T follicular helper cell (primary cell): ENCODE results near the gene CAPNS2.
"Not testable (repeated sequence)": the region's sequence is repeated elsewhere in the genome, so short reads cannot be mapped to it uniquely, and the experiment has no call there.

Experiments
- DNase-seq: peaks from one replicate; pipeline ENCODE4 v3.0.0-alpha.2; 2020; ENCODE audit warnings: low read depth

Gene CAPNS2

DNA sequence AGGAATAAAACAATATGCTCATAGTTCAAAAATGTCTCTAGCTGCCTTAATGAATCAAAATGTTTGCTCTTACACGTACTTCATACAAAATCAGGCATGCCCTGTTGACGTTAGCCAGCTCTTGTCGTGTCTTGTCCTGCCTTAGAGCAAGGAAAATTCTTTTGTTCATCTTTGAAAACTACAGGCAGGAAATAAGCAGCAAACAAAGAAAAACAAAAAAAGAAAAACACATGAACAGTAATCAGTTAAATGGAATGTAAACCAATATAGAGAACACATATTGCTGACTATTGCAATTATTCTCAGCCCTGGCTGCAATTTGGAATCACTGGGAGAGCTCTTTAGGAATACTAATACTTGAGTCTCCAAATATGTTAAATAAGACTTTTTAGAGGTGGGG lies 1.7 kb downstream of the CAPNS2 start:
- no peak for DNase-seq

DNA sequence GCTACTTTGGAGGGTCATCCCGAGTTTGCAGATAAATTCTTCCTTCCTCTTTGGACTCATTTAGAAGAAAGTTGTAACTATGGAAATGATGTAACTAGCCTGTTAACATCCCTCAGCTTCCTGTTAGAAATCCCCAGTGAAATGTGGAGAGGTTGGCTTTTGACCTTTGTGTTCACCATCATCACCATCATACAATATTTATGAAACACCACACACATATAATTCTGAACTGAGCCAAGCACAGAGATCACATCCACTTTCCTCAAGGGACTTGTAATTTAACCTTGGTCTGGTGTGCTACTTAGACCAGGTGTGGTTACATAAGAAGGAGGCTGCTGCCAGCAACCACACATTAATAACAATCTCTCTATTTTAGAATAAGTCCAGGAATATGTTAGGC lies 2.5 kb downstream of the CAPNS2 start:
- DNase-seq, result no peak

GRCh38 chr16:55570159-55570558 lies 3.7 kb downstream of the CAPNS2 start:
- DNase-seq, result no peak

- DNase-seq, result no peak
Observed at GRCh38 chr16:55571191-55571897, 4.9 kb downstream of the CAPNS2 start.

- DNase-seq, result no peak
Observed at GRCh38 chr16:55572439-55572838, 6.0 kb downstream of the CAPNS2 start.

DNA sequence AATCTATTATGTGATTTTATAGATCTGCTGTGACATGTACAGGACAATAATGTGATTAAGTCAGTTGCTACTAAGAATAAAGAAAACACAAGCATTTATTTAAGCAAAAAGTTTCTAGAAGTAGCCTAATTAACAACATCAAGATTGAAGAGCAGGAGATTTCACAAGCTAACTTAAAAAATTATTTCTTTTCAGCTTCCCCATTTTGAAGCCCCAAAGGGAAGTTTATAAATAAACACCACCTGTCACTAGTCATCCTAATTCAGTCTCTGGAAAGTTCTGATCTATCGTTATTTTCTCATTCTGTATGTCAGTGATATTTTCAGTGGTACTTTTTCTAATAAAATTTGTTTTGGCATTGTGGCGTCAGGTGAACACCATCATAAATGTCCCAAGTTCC lies 8.3 kb downstream of the CAPNS2 start:
- DNase-seq, result no peak

DNA sequence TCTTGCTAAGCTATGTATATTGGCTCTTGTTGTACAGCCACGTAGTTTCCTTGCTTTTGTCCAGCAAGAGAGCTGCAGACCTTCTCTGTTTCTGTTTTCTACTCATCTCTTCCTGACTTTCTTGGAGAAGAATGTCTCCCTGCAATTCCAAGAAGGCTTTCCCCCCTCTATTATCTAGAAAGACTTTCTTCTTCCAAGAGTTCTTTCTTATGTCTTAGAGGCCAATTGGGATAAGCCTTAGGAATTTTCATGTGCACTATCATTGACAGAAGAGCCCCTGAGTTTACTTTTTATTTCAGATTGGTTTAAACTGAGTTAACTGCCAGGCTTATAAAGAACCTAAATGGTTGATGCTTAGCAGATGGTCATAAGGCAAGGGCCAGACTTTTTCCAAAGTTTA lies 9.0 kb downstream of the CAPNS2 start:
- no peak for DNase-seq

DNA sequence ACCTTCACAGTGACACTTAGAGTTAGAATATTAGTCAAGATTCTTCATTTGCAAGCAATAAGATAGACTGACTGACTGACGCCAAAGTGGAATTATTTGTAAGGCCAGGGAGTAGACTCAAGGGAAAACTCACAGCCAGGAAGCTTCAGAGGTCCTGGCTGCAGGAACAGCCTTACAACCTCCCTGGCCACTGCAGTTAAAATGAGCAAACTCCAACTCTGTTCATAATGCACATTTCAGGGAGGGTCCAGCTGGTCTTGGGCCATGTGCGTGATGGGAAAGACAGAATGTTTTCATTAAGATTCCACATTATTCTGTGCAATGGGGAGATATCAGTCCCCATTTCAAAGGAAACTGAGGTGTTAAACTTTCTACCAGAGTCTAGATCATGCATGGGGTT lies 9.9 kb downstream of the CAPNS2 start:
- no peak for DNase-seq

- no peak for DNase-seq
Observed at GRCh38 chr16:55577887-55578286, 11.4 kb downstream of the CAPNS2 start.

GRCh38 chr16:55585631-55586030 lies 19.1 kb downstream of the CAPNS2 start:
- DNase-seq, result no peak

- DNase-seq, result no peak
Observed at GRCh38 chr16:55588799-55589198, 22.3 kb downstream of the CAPNS2 start.

DNA sequence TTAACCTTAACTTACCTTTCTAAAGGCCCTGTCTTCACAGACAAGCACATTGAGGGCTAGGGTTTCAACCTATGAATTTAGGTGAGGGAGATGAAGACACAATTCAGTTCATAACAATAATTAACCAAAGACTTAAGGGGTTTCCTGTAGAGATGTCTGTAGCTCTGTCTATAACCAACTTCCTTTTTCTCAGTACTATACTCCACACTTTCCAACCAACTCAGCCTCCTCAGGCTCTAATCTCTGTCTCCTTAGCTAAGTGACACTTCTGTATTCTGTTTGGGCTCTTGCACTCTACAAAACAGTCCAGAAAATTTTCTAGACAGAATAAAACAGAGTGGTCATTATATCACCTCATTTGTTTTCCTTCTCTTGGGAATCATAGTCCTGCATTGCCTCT lies 25.8 kb downstream of the CAPNS2 start:
- DNase-seq, result no peak

- DNase-seq, result no peak
Observed at GRCh38 chr16:55597928-55598327, 31.4 kb downstream of the CAPNS2 start.

DNA sequence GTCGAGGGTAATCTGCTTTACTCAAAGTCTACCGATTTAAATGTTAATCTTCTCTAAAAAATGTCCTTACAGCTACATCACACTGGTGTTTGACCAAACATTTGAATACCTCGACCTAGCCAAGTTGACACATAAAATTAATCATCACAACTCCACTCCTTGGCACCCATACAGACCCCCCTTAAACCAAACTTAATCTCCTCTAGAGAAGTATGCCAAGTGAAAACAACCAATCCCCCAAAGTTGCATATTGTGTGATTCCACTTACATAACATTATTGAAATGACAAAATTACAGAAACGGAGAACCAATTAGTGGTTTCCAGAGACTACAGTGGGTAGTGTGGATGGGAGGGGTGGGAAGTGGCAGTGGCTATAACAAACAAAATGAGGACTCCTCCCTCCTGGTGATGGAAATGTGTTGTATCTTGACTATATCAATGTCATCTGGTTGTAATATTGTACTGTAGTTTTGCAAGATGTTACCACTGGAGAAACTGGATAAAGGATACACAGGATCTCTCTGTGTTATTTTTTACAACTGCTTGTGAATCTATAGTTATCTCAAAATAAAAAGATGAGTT lies 39.4 kb downstream of the CAPNS2 start:
- no peak for DNase-seq

DNA sequence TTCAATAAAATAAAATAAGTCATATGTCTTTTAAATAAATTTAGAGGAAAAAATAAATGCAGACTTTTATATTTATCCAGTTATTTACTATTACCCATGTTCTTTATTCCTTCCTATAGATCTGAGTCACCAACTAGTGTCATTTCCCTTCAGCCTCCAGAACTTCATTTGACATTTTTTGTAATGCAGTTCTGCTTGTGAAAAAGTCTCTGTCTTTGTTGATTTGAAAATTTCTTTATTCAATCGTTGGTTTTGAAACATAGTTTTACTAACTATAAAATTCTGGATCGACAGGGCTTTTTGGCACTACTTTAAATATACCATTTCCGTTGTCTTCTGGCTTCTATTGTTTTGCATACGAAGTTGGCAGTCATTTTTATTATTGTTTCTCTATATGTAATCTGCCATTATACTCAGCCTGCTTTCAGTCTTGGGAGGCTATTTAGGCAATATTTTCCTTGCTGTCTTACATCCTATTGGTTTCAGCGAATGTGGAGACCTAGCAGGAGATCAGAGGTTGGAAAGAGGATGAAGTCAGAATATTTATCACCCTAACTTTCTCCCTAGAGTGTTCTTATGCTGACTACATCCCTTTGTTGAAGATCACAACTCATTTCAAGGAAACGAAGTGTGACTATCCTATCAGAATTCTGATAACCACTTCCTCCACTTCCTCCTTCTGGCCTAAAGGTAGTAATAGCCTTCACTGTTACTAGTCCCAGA lies 47.3 kb downstream of the CAPNS2 start:
- no peak for DNase-seq

DNA sequence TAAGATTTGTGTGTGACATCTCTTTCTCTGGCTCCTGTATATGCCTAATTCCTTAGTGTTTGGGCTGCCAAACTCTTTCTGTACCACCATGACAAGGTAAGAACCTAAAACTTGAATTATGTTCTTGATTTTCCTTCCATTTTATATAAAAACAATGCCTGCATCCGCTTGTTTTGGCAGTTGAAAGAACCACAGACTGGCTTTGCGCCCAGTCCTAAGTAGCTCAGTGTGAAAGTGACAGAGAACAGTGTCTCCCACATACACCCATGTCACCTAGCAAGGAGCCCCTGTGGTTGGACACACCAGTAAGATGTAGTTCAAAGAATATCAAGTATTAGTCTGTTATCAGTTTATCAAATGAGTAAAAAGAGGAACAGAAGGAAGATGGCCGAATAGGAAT lies 48.6 kb downstream of the CAPNS2 start:
- DNase-seq, result no peak

- not testable (repeated sequence) for DNase-seq
Observed at GRCh38 chr16:55615670-55616069, 49.2 kb downstream of the CAPNS2 start.
